GM12878 (cell line): Measurements from ENCODE around the gene CYP1A2. TPM values are rescaled to one million over a fixed set of nuclear protein-coding genes. Genes with fewer than 3 reads are reported as not detected.

Experiments
- BHLHE40 ChIP-seq, 2 experiments: fragments of 450-650 bp in 1 of 2; IDR thresholded peaks; 2 replicates each; pipeline ENCODE4 v1.6.1; 2011 to 2017; ENCODE audit warnings: low read depth in 2 of 2, borderline replicate concordance in 1 of 2, improper control_type of control experiment in 1 of 2, low read length in 1 of 2, mild to moderate bottlenecking in 1 of 2
- CBX3 ChIP-seq: fragments of 200-600 bp; sonication (generic); IDR thresholded peaks from 2 replicates; pipeline ENCODE4 v1.6.1; 2016; ENCODE audit warnings: low read depth, borderline replicate concordance
- CHD2 ChIP-seq: IDR thresholded peaks from 2 replicates; pipeline ENCODE4 v1.6.1; 2011; ENCODE audit warnings: low read depth, low read length, improper control_type of control experiment, borderline replicate concordance
- CREB1 ChIP-seq: IDR thresholded peaks from 2 replicates; pipeline ENCODE4 v1.6.1; 2012; ENCODE audit warnings: low read depth, mild to moderate bottlenecking, inconsistent platforms
- DPF2 ChIP-seq: fragments of 450-650 bp; IDR thresholded peaks from 2 replicates; pipeline ENCODE4 v1.6.1; 2017; ENCODE audit warnings: mild to moderate bottlenecking
- EED ChIP-seq: sonication (generic); IDR thresholded peaks from 2 replicates; pipeline ENCODE4 v1.6.1; 2016; ENCODE audit warnings: antibody characterized with exemption, low read depth
- EZH2 ChIP-seq: IDR thresholded peaks from 2 replicates; pipeline ENCODE4 v1.6.1; 2012; ENCODE audit warnings: low read depth, mild to moderate bottlenecking, control low read depth, inconsistent platforms, low read length, borderline replicate concordance; ENCODE audit not compliant: control insufficient read depth
- IKZF1 ChIP-seq: fragments of 450-650 bp; conservative IDR thresholded peaks from 2 replicates; pipeline ENCODE4 v1.6.1; 2017; ENCODE audit warnings: antibody characterized with exemption, mild to moderate bottlenecking
- JUND ChIP-seq: IDR thresholded peaks from 2 replicates; pipeline ENCODE4 v1.6.1; 2012; ENCODE audit warnings: low read depth, mild to moderate bottlenecking, low read length, improper control_type of control experiment, moderate library complexity
- KAT2A ChIP-seq: conservative IDR thresholded peaks from 2 replicates; pipeline ENCODE4 v1.6.1; 2011; ENCODE audit warnings: low read depth, low read length; ENCODE audit not compliant: control insufficient read depth
- MLLT1 ChIP-seq: fragments of 450-650 bp; IDR thresholded peaks from 2 replicates; pipeline ENCODE4 v1.6.1; 2016; ENCODE audit warnings: mild to moderate bottlenecking
- NFXL1 ChIP-seq: fragments of 450-650 bp; IDR thresholded peaks from 2 replicates; pipeline ENCODE4 v1.6.1; 2017; ENCODE audit warnings: antibody characterized with exemption, mild to moderate bottlenecking, borderline replicate concordance
- NFYB ChIP-seq: IDR thresholded peaks from 2 replicates; pipeline ENCODE4 v1.6.1; 2011; ENCODE audit warnings: low read depth, mild to moderate bottlenecking, low read length, improper control_type of control experiment, moderate library complexity; ENCODE audit not compliant: insufficient read depth
- NRF1 ChIP-seq: conservative IDR thresholded peaks from 2 replicates; pipeline ENCODE4 v1.6.1; 2011; ENCODE audit warnings: mild to moderate bottlenecking, low read depth, low read length, improper control_type of control experiment
- POLR2A ChIP-seq: IDR thresholded peaks from 2 replicates; pipeline ENCODE4 v1.6.1; 2011; ENCODE audit warnings: low read depth, mild to moderate bottlenecking, low read length
- RAD51 ChIP-seq: fragments of 450-650 bp; IDR thresholded peaks from 2 replicates; pipeline ENCODE4 v1.6.1; 2016; ENCODE audit warnings: moderate library complexity, mild to moderate bottlenecking, inconsistent platforms
- RELA ChIP-seq: fragments of 450-650 bp; IDR thresholded peaks from 2 replicates; pipeline ENCODE4 v1.8.0; 2014; ENCODE audit warnings: borderline replicate concordance; ENCODE audit not compliant: partially characterized antibody
- SREBF2 ChIP-seq: IDR thresholded peaks from 2 replicates; pipeline ENCODE4 v1.6.1; 2012; ENCODE audit warnings: mild to moderate bottlenecking, low read length
- STAT1 ChIP-seq: fragments of 450-650 bp; conservative IDR thresholded peaks from 2 replicates; pipeline ENCODE4 v1.6.1; 2014; ENCODE audit warnings: antibody characterized with exemption, mild to moderate bottlenecking
- SUPT20H ChIP-seq: IDR thresholded peaks from 2 replicates; pipeline ENCODE4 v1.6.1; 2011; ENCODE audit warnings: low read depth, mild to moderate bottlenecking, low read length, moderate library complexity, borderline replicate concordance; ENCODE audit not compliant: control insufficient read depth
- USF2 ChIP-seq: IDR thresholded peaks from 2 replicates; pipeline ENCODE4 v1.6.1; 2011; ENCODE audit warnings: low read depth, low read length, improper control_type of control experiment, borderline replicate concordance
- YY1 ChIP-seq: IDR thresholded peaks from 2 replicates; pipeline ENCODE4 v1.6.1; 2011; ENCODE audit warnings: low read depth, mild to moderate bottlenecking, low read length
- ZBTB33 ChIP-seq: fragments of 450-650 bp; IDR thresholded peaks from 2 replicates; pipeline ENCODE4 v1.6.1; 2017; ENCODE audit warnings: mild to moderate bottlenecking
- polyA plus RNA-seq, 11 experiments: library from polyadenylated mRNA; depleted of rRNA in 4 of 11; unstranded in 6 of 11; stranded (reverse) in 5 of 11; fragments of >200 nt; fragmentation: Nextera tagmentation in 4 of 11; fragmentation: Illumina TruSeq in 1 of 11; extraction: Ambion mirVana in 4 of 11; extraction: Trizol in 1 of 11; gene quantifications; 1 replicate in 1 of 11; 2 replicates in 10 of 11; pipeline versions ENCODE4 v1.2.1 to v1.2.3, GENCODE V29; 2011 to 2016; ENCODE audit warnings: inconsistent platforms in 2 of 11, missing spikeins in 2 of 11, low read depth in 1 of 11
- total RNA-seq, 4 experiments: library from RNA; depleted of rRNA in 3 of 4; stranded (reverse); fragments of >200 nt in 3 of 4; fragmentation: Illumina TruSeq in 1 of 4; extraction: Trizol in 1 of 4; gene quantifications; 2 replicates each; pipeline versions ENCODE4 v1.2.1 to v1.2.3, GENCODE V29; 2013 to 2021
- TF ChIP-seq, protein P1 (sequence below): fragments of 450-650 bp; IDR thresholded peaks from 2 replicates; pipeline ENCODE4 v1.6.1; 2017; ENCODE audit warnings: low read depth, mild to moderate bottlenecking, moderate library complexity
- TF ChIP-seq, protein P2 (sequence below): IDR thresholded peaks from 2 replicates; pipeline ENCODE4 v1.6.1; 2011; ENCODE audit warnings: low read depth, mild to moderate bottlenecking, low read length, moderate library complexity, borderline replicate concordance; ENCODE audit errors: extremely low read depth

CYP1A2 gene
- total and polyA plus RNA-seq, 10 of the 15 experiments (the other 5 are each of a cell fraction or from before 2014, with no cell fraction given): 0.03 to 0.09 (median 0.05) TPM; not detected in 7

- no peak for TF ChIP-seq USF2
- no peak for TF ChIP-seq CBX3
- 0 out of 2 replicates have a peak, but pooled peaks have one; percentile 32 for TF ChIP-seq EED
- TF ChIP-seq NRF1: no peak
- TF ChIP-seq KAT2A: no peak
- TF ChIP-seq, protein P1, sequence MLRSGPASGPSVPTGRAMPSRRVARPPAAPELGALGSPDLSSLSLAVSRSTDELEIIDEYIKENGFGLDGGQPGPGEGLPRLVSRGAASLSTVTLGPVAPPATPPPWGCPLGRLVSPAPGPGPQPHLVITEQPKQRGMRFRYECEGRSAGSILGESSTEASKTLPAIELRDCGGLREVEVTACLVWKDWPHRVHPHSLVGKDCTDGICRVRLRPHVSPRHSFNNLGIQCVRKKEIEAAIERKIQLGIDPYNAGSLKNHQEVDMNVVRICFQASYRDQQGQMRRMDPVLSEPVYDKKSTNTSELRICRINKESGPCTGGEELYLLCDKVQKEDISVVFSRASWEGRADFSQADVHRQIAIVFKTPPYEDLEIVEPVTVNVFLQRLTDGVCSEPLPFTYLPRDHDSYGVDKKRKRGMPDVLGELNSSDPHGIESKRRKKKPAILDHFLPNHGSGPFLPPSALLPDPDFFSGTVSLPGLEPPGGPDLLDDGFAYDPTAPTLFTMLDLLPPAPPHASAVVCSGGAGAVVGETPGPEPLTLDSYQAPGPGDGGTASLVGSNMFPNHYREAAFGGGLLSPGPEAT: peak; percentile 87
- no peak for TF ChIP-seq JUND
- peak; percentile 81 for TF ChIP-seq STAT1
- peak; percentile 82 for TF ChIP-seq YY1
- no peak for TF ChIP-seq EZH2
- no peak for TF ChIP-seq NFYB
- TF ChIP-seq CHD2: peak; percentile 92
- TF ChIP-seq, protein P2, sequence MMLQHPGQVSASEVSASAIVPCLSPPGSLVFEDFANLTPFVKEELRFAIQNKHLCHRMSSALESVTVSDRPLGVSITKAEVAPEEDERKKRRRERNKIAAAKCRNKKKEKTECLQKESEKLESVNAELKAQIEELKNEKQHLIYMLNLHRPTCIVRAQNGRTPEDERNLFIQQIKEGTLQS: no peak
- TF ChIP-seq DPF2: peak; percentile 85
- no peak for TF ChIP-seq SREBF2
- TF ChIP-seq RAD51: no peak
- TF ChIP-seq BHLHE40 (IDR thresholded peaks at IDR 0.05; ENCODE audit: borderline replicate concordance in 1 of 2, low read depth in 2 of 2, low read length in 1 of 2): peak; percentile 32 to 66; a peak in 2 of 4 replicates
- TF ChIP-seq MLLT1: peak; percentile 50; the same call in 1 of the 2 replicates
- peak; percentile 94 for TF ChIP-seq RELA
- TF ChIP-seq SUPT20H: no peak
- no peak for TF ChIP-seq NFXL1
- TF ChIP-seq ZBTB33: no peak
- TF ChIP-seq POLR2A: peak; percentile 69
- peak; percentile 88 for TF ChIP-seq IKZF1
- TF ChIP-seq CREB1: peak; percentile 84
Observed at GRCh38 chr15:74799856-74800558, 51.4 kb downstream of the CYP1A2 start (continued).
